Activated CD8-positive, alpha-beta memory T cell treated with anti-CD3 and anti-CD28 coated beads for 48 hours (primary cell): Measurements from ENCODE around the gene CLPTM1L.
"Not testable (repeated sequence)": the region's sequence is repeated elsewhere in the genome, so short reads cannot be mapped to it uniquely, and the experiment has no call there.

Experiments
- DNase-seq, 3 experiments: peaks; one replicate each; pipeline ENCODE4 v3.0.0-alpha.2; 2020; ENCODE audit warnings: low read depth in 2 of 3, low spot score in 2 of 3

CLPTM1L gene

GRCh38 chr5:1294206-1294834 lies 50.6 kb downstream of the CLPTM1L start:
- no peak for DNase-seq

- DNase-seq, result no peak
Observed at GRCh38 chr5:1293416-1294205, 51.3 kb downstream of the CLPTM1L start.

GRCh38 chr5:1292846-1293415 lies 52.0 kb downstream of the CLPTM1L start:
- DNase-seq, result no peak

- no peak for DNase-seq
Observed at GRCh38 chr5:1292139-1292538, 52.8 kb downstream of the CLPTM1L start.

- no peak for DNase-seq
Observed at GRCh38 chr5:1291611-1292080, 53.3 kb downstream of the CLPTM1L start.

GRCh38 chr5:1290956-1291355 lies 53.9 kb downstream of the CLPTM1L start:
- not testable (repeated sequence) for DNase-seq

GRCh38 chr5:1289559-1289958 lies 55.3 kb downstream of the CLPTM1L start:
- DNase-seq, result not testable (repeated sequence)

- no peak for DNase-seq
Observed at GRCh38 chr5:1288439-1289335, 56.2 kb downstream of the CLPTM1L start.

GRCh38 chr5:1285883-1286291 lies 59.0 kb downstream of the CLPTM1L start:
- no peak for DNase-seq

- DNase-seq, result no peak
Observed at GRCh38 chr5:1285141-1285540, 59.8 kb downstream of the CLPTM1L start.

GRCh38 chr5:1284336-1284970 lies 60.4 kb downstream of the CLPTM1L start:
- not testable (repeated sequence) for DNase-seq

GRCh38 chr5:1283729-1284041 lies 61.2 kb downstream of the CLPTM1L start:
- not testable (repeated sequence) for DNase-seq

- DNase-seq, result not testable (repeated sequence)
Observed at GRCh38 chr5:1282993-1283728, 61.7 kb downstream of the CLPTM1L start.

GRCh38 chr5:1282131-1282992 lies 62.5 kb downstream of the CLPTM1L start:
- no peak for DNase-seq

- DNase-seq, result no peak
Observed at GRCh38 chr5:1281038-1281882, 63.6 kb downstream of the CLPTM1L start.

- DNase-seq, result no peak
Observed at GRCh38 chr5:1280177-1281037, 64.5 kb downstream of the CLPTM1L start.

- DNase-seq, result no peak
Observed at GRCh38 chr5:1279443-1280151, 65.3 kb downstream of the CLPTM1L start.
